ENCODE data around the gene GATC. TPM values are rescaled to one million over a fixed set of nuclear protein-coding genes. Genes with fewer than 3 reads are reported as not detected.

The GATC gene
- total and polyA plus RNA-seq, 10 of the 15 experiments (the other 5 are each of a cell fraction or from before 2014, with no cell fraction given) = 5.1 to 40.3 (median 22.9) TPM

GRCh38 chr12:120470150-120470784, 24.0 kb downstream of the GATC start:
- H3K4me2 ChIP-seq (ENCODE audit: control insufficient read depth, insufficient read depth) = peak overlapping the region; percentile 96
- no peak for DNase-seq (ENCODE audit: low read depth, low spot score)
- H3K36me3 ChIP-seq (ENCODE audit: control insufficient read depth in 2 of 2, insufficient read depth in 2 of 2, low read length in 1 of 2) = peaks cover 0 to 12% of the 10 kb centered on the region in 2 experiments; a peak in 3 of 4 replicates
- RAD21 ChIA-PET (ENCODE audit: unreplicated experiment) = no interaction called here
- in situ Hi-C loops (cut with MboI) (no loop called here), intact Hi-C loops (cut with micrococcal nuclease; ENCODE audit: unreplicated experiment) (no loop called here)
- peak overlapping the region; percentile 87 for H3K4me3 ChIP-seq
- peak overlapping the region; percentile 80 for H3K27ac ChIP-seq (ENCODE audit: control insufficient read depth, insufficient read depth)
- SMC1A ChIA-PET (ENCODE audit: uncharacterized antibody, unreplicated experiment) = interaction anchor here (1.5 to 2.8 kb wide), 2 partner anchors 26 to 68 kb away, joined by 5 to 10 read pairs; partner anchors contain the start of gene DYNLL1
- peaks cover 10% of the 10 kb centered on the region for H4K20me1 ChIP-seq (ENCODE audit: control insufficient read depth, insufficient read depth)
- no peaks in the 10 kb centered on the region for H3K9me3 ChIP-seq (replicated peaks; ENCODE audit: control insufficient read depth, insufficient read depth, low read length)
- H3K79me2 ChIP-seq (ENCODE audit: control insufficient read depth, insufficient read depth, low read length) = peaks cover 49% of the 10 kb centered on the region
- H2AFZ ChIP-seq (ENCODE audit: control insufficient read depth, low read depth, low read length) = peak overlapping the region; percentile 97
- TF ChIP-seq MLLT1 (IDR thresholded peaks at IDR 0.05) = peak; percentile 96
- no peak for TF ChIP-seq SKIL (IDR thresholded peaks at IDR 0.05; ENCODE audit: low read depth, poor library complexity, severe bottlenecking)
- H3K9ac ChIP-seq (ENCODE audit: control insufficient read depth, insufficient read depth, low read length) = peak overlapping the region; percentile 60
- CTCF ChIA-PET = interaction anchor here (0.7 to 5.9 kb wide), 18 partner anchors 14 to 168 kb away, joined by 3 to 39 read pairs (median 3); partner anchors contain the start of genes COQ5, COX6A1, DYNLL1 and POP5
- no peaks in the 10 kb centered on the region for H3K27me3 ChIP-seq (replicated peaks in 1 of 2; ENCODE audit: control insufficient read depth in 2 of 2, insufficient read depth in 2 of 2, low read length in 1 of 2)
- BruUV-seq (replicated peaks) = no TSS peak
- peaks cover 16% of the 10 kb centered on the region for H3K4me1 ChIP-seq (ENCODE audit: control insufficient read depth, insufficient read depth, low read length)
- ATAC-seq = peak; percentile 36
- 77% methylated on average over 26 of the region's 26 CpGs for WGBS (ENCODE audit: insufficient coverage, insufficient replicate concordance, low lambda C conversion rate, missing lambda C conversion rate)
- FAIRE-seq = no peak
- POLR2A ChIA-PET = interaction anchor here (0.5 to 1.2 kb wide), 6 partner anchors 25 to 106 kb away, joined by 3 to 9 read pairs (median 3); partner anchors contain the start of gene DYNLL1

Data from GM12878 (cell line).